NCI-H226 (cell line): ENCODE data around the gene HMGXB3.

ENCODE experiments used
- DNase-seq: peaks from one replicate; pipeline ENCODE4 v3.0.0-alpha.2; 2015

Gene HMGXB3, protein sequence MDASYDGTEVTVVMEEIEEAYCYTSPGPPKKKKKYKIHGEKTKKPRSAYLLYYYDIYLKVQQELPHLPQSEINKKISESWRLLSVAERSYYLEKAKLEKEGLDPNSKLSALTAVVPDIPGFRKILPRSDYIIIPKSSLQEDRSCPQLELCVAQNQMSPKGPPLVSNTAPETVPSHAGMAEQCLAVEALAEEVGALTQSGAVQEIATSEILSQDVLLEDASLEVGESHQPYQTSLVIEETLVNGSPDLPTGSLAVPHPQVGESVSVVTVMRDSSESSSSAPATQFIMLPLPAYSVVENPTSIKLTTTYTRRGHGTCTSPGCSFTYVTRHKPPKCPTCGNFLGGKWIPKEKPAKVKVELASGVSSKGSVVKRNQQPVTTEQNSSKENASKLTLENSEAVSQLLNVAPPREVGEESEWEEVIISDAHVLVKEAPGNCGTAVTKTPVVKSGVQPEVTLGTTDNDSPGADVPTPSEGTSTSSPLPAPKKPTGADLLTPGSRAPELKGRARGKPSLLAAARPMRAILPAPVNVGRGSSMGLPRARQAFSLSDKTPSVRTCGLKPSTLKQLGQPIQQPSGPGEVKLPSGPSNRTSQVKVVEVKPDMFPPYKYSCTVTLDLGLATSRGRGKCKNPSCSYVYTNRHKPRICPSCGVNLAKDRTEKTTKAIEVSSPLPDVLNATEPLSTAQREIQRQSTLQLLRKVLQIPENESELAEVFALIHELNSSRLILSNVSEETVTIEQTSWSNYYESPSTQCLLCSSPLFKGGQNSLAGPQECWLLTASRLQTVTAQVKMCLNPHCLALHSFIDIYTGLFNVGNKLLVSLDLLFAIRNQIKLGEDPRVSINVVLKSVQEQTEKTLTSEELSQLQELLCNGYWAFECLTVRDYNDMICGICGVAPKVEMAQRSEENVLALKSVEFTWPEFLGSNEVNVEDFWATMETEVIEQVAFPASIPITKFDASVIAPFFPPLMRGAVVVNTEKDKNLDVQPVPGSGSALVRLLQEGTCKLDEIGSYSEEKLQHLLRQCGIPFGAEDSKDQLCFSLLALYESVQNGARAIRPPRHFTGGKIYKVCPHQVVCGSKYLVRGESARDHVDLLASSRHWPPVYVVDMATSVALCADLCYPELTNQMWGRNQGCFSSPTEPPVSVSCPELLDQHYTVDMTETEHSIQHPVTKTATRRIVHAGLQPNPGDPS (N-terminal part only)

DNA sequence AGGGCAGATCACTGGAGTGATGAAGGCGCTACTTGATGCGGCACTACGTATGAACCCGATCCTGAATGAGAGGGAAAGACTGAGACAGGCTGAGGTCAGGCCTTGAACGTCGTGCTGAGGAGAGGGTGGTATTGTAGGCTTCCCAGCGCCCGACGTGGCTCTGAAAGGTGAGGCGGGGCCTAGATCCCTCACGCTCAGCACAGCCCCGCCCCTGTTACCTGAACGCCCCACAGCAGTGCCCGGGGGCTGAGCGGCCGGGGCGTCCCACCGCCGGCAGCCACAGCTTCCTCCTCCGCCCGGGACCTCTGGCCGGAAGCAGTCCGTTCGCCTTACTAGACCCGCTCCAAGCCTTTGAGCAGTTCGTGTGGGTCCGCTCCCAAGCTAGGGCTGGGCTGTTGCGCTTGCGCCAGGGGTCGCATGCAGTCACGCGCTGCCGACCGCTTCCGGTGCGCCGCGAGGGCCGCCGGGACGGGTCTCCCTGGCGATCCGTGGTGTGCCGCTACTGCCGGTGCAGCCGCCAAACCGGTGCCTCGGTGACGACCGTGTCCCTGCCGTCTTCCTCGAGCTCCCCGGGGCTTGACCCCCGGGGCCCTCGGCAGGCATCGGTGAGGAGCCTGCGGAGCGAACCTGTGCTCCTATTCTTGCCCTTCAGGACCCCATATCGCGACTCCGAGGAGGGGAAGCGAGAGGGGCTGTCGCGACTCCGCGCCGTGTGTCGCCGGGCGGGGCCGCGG, at the start of gene HMGXB3, which contains the start of gene TIGD6:
TSS of gene HMGXB3 (plus strand) at position 484 of the 734 bp plus-strand sequence. CDS start 4,114 bp downstream, outside the sequence.
TSS of gene TIGD6 (minus strand) at position 399 of the 734 bp plus-strand sequence. CDS start 4,306 bp downstream, outside the sequence.
- peak; percentile 98 for DNase-seq

DNA sequence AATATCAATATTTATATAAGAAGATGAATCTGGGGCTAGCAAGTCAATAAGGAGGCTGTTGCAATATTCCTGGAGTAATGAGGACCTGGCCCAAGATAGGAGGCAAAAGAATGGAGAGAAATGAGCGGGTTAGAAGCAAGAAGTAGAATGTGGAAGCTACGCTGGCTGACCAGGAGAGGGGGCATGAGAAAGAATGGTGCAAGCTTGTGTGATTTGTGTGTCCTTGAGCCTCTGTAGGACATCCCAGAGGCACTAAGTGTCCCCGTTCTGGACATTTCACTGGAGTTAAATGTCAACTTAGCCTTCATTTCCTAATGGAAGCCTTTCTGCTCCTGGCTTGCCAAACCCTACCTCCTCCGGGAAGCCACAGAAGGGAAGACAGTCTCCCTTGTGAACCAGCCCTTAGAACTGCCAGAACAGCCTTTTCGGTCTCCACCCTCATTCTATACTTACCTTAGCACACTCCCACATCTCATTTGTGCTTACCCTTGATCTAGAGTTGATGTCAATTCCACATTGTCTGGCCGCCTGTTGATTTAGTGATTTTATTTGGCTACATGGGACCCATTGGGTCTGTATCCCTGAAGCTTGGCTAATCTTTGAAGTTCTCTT, 49.3 kb upstream of the HMGXB3 start:
- no peak for DNase-seq

- no peak for DNase-seq
These were observed 47.0 kb upstream of the HMGXB3 start for GRCh38 chr5:149953436-149954121.

DNA sequence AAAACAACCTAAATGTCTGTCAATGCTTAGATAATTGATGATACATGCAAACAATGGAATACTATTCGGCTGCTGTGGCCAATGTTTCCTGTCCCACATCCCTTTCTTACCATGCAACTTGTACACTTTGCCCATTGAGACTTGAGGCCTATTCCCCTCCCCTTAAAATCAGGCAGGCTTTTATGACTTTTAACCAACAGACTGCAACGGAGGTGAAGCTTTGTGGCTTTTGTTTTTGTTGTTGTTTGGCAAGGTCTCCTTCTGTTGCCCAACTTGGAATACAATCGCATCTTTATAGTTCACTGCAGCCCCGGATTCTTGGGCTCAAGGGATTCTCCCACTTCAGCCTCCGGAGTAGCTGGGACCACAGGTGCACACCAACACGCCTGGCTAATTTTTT, 45.7 kb upstream of the HMGXB3 start:
- DNase-seq, result no peak

- DNase-seq, result no peak
These were observed 43.9 kb upstream of the HMGXB3 start for GRCh38 chr5:149956685-149957084.

DNA sequence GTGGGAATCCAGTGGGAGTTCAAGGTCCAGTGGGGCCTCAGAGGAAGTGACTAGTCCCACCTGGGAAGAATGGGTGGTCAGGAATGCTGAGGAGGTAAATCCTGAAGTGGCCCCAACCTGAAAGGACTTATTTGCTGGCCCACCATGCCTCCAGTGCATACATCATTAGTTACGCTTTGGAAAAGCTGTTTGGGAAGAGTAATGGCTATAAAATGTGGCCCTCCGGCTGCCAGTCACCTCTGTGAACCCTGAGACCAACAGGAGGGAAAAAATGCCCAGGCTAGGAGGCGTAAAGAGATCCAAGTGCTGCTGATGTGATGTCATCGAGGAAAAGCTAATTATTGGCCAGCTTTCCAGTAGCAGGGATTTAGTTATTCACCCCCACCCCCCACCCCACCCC, 42.7 kb upstream of the HMGXB3 start:
- DNase-seq, result no peak

GRCh38 chr5:149959406-149960236, 40.9 kb upstream of the HMGXB3 start:
- DNase-seq, result peak; percentile 58

DNA sequence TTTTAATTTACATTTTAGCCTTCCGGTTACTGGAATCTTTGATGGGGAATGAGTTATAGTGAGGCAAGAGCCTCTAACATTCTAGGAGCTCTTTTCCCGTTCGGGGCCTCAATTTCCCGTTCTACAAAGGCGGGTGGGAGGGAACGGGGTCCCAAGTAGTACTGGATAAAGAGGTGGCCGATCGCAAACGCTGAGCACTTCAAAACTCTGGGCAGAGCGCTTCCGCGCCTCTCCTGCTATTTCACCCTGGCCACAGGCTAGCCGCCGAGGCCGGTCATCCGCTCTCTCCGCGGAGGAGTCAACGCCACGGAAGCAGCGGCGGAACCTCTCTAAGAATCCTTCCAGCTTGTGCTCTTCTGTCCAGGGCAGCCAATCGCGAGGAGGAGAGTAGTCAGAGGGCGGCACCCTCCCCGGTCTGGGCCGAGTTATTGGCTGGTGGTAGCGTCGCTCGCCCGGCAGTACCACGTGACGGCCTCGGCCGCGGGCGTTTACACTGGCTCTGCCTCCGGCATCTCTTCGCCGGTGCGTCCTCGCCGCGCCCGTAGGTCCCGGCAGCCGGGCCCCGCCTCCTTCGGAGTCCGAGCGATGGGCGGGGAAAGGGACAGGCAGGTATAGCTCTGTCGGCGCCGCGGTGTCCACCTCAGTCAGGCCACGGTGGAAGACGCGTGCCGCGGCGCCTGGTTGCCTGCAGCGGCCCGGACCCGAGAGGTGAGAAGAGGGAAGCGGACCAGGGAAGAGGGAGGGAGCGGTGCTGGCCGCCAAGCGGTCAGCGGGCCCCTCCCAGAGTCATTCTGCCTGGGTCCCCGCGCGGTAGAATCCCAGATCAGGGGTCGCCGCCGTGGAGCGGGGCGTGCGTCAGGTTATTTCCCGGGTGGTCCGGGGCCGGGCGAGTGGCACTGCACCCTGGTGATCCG, 40.0 kb upstream of the HMGXB3 start, which contains the start of gene SLC26A2:
TSS of gene SLC26A2 (plus strand) at position 487 of the 914 bp plus-strand sequence. CDS start 16,895 bp downstream, outside the sequence.
- DNase-seq, result peak; percentile 98

DNA sequence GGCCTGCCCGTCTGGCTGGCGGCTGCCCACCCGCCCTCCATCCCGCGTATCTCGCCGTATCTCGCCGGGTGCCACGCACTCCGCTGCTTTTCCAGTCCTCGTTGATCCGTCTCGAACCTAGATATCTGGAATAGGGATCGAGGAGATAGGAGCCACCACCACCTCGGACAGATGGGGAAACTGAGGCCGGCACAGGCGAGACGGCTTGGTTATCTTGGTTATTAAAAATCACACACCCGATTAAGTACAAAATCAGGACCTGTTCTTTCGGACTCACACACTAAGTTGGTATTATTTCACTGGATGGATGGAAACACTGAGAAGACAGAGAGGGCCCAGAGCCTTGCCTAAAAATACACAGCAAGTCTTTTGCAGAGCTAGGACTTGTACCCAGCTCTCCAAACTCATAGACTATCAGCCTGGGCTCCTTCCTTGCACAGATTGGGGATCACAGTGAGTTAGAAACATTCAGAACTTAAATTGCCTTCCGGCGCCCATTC, 39.3 kb upstream of the HMGXB3 start:
- DNase-seq, result no peak

DNA sequence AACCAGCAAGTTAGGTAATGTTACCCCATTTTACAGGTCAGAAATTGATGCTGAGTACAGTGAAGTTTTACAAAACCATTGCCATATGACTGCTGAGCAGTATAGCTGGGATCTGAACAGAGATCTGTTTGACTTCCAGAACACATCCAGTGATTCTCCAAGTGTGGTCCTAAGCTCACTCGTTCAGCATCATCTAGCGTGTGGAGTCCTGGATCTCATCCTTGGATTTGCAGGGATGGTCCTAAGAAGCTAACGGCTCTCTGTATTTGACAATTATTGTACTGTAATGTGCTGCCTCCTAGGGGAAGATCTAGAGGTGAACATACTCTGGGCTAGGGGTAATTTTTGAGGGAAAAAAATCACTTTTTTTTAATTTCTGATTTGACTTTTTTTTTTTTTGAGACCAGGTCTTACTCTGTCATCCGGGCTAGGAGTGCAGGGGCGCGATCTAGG, 38.6 kb upstream of the HMGXB3 start:
- peak; percentile 12 for DNase-seq

GRCh38 chr5:149962601-149963300, 37.8 kb upstream of the HMGXB3 start:
- DNase-seq, result no peak

DNA sequence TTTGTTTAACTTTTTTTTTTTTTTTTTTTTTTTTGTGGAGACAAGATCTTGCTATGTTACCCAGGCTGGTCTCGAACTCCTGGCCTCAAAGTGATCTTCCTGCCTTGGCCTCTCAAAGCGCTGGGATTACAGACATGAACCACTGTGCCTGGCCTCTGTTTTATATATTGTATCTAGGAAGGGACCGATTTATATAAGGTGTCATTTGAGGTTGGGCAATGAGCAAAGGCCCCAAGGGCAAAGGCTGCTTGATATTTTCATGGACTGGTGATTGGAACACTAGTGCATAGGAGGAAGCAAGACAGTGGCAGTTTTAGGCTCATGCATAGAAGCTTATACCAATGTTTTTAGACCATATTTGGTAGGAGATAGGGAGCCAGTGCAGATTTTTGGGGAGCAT, 36.8 kb upstream of the HMGXB3 start:
- no peak for DNase-seq

- DNase-seq, result no peak
These were observed 33.6 kb upstream of the HMGXB3 start for GRCh38 chr5:149966946-149967345.

GRCh38 chr5:149969181-149969930, 31.2 kb upstream of the HMGXB3 start:
- no peak for DNase-seq

GRCh38 chr5:149975409-149975808, 25.1 kb upstream of the HMGXB3 start:
- no peak for DNase-seq

GRCh38 chr5:149979896-149980295, 20.6 kb upstream of the HMGXB3 start:
- no peak for DNase-seq

DNA sequence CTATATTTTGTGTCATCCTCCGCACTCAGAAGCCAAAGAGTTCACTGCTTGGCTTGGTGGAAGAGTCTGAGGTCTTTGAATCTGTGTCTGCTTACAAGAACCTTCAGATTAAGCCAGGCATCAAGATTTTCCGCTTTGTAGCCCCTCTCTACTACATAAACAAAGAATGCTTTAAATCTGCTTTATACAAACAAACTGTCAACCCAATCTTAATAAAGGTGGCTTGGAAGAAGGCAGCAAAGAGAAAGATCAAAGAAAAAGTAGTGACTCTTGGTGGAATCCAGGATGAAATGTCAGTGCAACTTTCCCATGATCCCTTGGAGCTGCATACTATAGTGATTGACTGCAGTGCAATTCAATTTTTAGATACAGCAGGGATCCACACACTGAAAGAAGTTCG, 19.3 kb upstream of the HMGXB3 start:
- no peak for DNase-seq
